ENCODE results near the gene PSMB3. TPM values are rescaled to one million over a fixed set of nuclear protein-coding genes. Genes with fewer than 3 reads are reported as not detected.
"Not testable (repeated sequence)": the region's sequence is repeated elsewhere in the genome, so short reads cannot be mapped to it uniquely, and the experiment has no call there.

Gene PSMB3
- total RNA-seq, 3 donors from 2014 or later (not counting 1 experiment from before 2014, with no cell fraction given): 102 to 129 (median 118) TPM

DNA sequence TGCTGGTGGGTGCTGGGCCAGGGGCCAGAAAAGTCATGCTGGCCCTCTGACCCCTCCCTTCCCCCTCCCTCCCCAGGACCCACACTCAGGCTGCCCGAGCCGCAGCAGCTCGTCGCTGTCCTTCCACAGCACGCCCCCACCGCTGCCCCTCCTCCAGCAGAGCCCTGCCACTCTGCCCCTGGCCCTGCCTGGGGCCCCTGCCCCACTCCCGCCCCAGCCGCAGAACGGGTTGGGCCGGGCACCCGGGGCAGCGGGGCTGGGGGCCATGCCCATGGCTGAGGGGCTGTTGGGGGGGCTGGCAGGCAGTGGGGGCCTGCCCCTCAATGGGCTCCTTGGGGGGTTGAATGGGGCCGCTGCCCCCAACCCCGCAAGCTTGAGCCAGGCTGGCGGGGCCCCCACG, 30.7 kb upstream of the PSMB3 start:
- no peak for ATAC-seq
- intact Hi-C loops (cut with micrococcal nuclease): no loop called here
- peaks cover 47% of the 10 kb centered on the region for H3K4me1 ChIP-seq (ENCODE audit: control insufficient read depth, insufficient read depth, low read length)
- Mint-ChIP-seq H3K27me3 (ENCODE audit: low read depth in 2 of 2) (no peaks in the 10 kb centered on the region), H3K9me3 (no peaks in the 10 kb centered on the region), H3K36me3 (no peaks in the 10 kb centered on the region), H3K4me3 (no peak overlapping the region), H3K4me1 (peaks cover 54 to 59% of the 10 kb centered on the region in 2 donors), H3K27ac (no peak overlapping the region)
- no peak for DNase-seq
- H3K36me3 ChIP-seq (ENCODE audit: control insufficient read depth, insufficient read depth, low read length): peaks cover 59% of the 10 kb centered on the region
- 98% methylated on average over 16 of the region's 16 CpGs for WGBS (ENCODE audit: insufficient coverage)
- no peaks in the 10 kb centered on the region for H3K27me3 ChIP-seq (ENCODE audit: control insufficient read depth, insufficient read depth, low read length)
- TF ChIP-seq, protein P1, sequence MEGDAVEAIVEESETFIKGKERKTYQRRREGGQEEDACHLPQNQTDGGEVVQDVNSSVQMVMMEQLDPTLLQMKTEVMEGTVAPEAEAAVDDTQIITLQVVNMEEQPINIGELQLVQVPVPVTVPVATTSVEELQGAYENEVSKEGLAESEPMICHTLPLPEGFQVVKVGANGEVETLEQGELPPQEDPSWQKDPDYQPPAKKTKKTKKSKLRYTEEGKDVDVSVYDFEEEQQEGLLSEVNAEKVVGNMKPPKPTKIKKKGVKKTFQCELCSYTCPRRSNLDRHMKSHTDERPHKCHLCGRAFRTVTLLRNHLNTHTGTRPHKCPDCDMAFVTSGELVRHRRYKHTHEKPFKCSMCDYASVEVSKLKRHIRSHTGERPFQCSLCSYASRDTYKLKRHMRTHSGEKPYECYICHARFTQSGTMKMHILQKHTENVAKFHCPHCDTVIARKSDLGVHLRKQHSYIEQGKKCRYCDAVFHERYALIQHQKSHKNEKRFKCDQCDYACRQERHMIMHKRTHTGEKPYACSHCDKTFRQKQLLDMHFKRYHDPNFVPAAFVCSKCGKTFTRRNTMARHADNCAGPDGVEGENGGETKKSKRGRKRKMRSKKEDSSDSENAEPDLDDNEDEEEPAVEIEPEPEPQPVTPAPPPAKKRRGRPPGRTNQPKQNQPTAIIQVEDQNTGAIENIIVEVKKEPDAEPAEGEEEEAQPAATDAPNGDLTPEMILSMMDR (IDR thresholded peaks at IDR 0.05): no peak
- H3K9me3 ChIP-seq (ENCODE audit: control insufficient read depth, insufficient read depth, low read length): no peaks in the 10 kb centered on the region
- no peak overlapping the region for H3K27ac ChIP-seq (ENCODE audit: low read length)
- H3K4me3 ChIP-seq (ENCODE audit: low read length): no peak overlapping the region

GRCh38 chr17:38724337-38724988, 28.1 kb upstream of the PSMB3 start:
- Mint-ChIP-seq H3K9me3 (no peaks in the 10 kb centered on the region), H3K4me3 (peak overlapping the region; percentile 81), H3K27ac (peak overlapping the region; percentile 98 to 99), H3K4me1 (peaks cover 72 to 81% of the 10 kb centered on the region in 2 donors), H3K27me3 (ENCODE audit: low read depth in 2 of 2) (no peaks in the 10 kb centered on the region), H3K36me3 (no peaks in the 10 kb centered on the region)
- DNase-seq: no peak
- Histone ChIP-seq H3K27me3 (ENCODE audit: control insufficient read depth, insufficient read depth, low read length) (no peaks in the 10 kb centered on the region), H3K27ac (ENCODE audit: low read length) (peak overlapping the region; percentile 82), H3K4me3 (ENCODE audit: low read length) (peak overlapping the region; percentile 15), H3K4me1 (ENCODE audit: control insufficient read depth, insufficient read depth, low read length) (peaks cover 73% of the 10 kb centered on the region), H3K9me3 (ENCODE audit: control insufficient read depth, insufficient read depth, low read length) (no peaks in the 10 kb centered on the region), H3K36me3 (ENCODE audit: control insufficient read depth, insufficient read depth, low read length) (peaks cover 36% of the 10 kb centered on the region)
- ATAC-seq: peak in 1 of 3 donors; percentile 11
- WGBS (ENCODE audit: insufficient coverage): 44% methylated on average over 13 of the region's 16 CpGs
- intact Hi-C loops (cut with micrococcal nuclease): no loop called here
- TF ChIP-seq, protein P1 (IDR thresholded peaks at IDR 0.05): no peak

DNA sequence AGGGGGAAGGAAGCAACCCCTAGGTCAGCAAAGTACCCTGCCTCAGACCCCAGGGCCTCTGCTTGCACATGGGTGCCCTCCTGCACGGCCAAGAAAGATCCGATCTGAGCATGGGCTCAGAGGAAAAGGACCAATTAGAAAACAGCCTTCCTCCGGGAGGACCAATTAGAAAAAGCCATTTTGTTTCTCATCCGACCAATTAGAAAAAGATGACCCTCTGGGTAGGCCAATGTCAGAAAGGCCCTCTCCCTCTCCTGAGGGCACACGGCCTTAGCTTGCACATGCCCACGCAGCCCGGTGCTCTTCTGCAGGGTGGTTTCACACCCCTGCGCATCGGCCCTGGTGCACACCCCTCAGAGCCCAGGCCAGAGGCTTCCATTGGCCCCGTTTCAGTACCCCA, 27.5 kb upstream of the PSMB3 start:
- peak overlapping the region; percentile 98 to 99 for H3K27ac Mint-ChIP-seq
- H3K27me3 Mint-ChIP-seq (ENCODE audit: low read depth in 2 of 2): no peaks in the 10 kb centered on the region
- intact Hi-C loops (cut with micrococcal nuclease): loop anchor here (5.0 kb wide), 1 partner anchor 427 kb away; the partner anchor contains the start of gene PLXDC1
- ATAC-seq (peak in 2 of 3 donors; percentile 6 to 21), DNase-seq (no peak)
- no peaks in the 10 kb centered on the region for H3K27me3 ChIP-seq (ENCODE audit: control insufficient read depth, insufficient read depth, low read length)
- peak overlapping the region; percentile 81 for H3K4me3 Mint-ChIP-seq
- peak overlapping the region; percentile 82 for H3K27ac ChIP-seq (ENCODE audit: low read length)
- H3K4me1 ChIP-seq (ENCODE audit: control insufficient read depth, insufficient read depth, low read length): peaks cover 75% of the 10 kb centered on the region
- peaks cover 74 to 80% of the 10 kb centered on the region in 2 donors for H3K4me1 Mint-ChIP-seq
- no peaks in the 10 kb centered on the region for H3K9me3 Mint-ChIP-seq
- H3K36me3 ChIP-seq (ENCODE audit: control insufficient read depth, insufficient read depth, low read length): peaks cover 32% of the 10 kb centered on the region
- H3K36me3 Mint-ChIP-seq: no peaks in the 10 kb centered on the region
- WGBS (ENCODE audit: insufficient coverage): 35% methylated on average over 10 of the region's 10 CpGs
- TF ChIP-seq, protein P1 (IDR thresholded peaks at IDR 0.05): no peak
- no peaks in the 10 kb centered on the region for H3K9me3 ChIP-seq (ENCODE audit: control insufficient read depth, insufficient read depth, low read length)
- H3K4me3 ChIP-seq (ENCODE audit: low read length): peak overlapping the region; percentile 15

DNA sequence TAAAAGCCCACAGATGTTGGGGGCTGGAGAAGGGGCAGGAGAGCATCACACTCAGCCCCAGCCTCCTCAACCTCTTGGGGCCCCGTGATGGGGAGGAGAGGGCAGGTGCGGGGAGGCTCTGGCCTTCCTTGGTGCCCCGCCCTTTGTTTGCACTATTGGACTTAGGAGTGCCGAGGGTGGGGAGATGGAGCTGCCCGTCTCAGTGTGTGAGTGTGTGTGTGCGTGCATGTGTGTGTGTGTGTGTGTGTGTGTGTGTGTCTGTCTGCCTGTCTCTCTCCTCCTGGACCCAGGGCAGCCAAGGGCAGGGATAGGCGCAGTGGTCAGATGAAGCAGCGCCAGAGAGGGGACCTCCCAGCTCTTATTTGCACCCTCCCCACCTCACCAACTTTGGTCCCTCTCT, 26.4 kb upstream of the PSMB3 start:
- H3K4me1 ChIP-seq (ENCODE audit: control insufficient read depth, insufficient read depth, low read length): peaks cover 83% of the 10 kb centered on the region
- not testable (repeated sequence) for H3K9me3 Mint-ChIP-seq; H3K27me3 ChIP-seq (ENCODE audit: control insufficient read depth, insufficient read depth, low read length); H3K36me3 Mint-ChIP-seq; ATAC-seq; H3K4me3 ChIP-seq (ENCODE audit: low read length); DNase-seq; H3K9me3 ChIP-seq (ENCODE audit: control insufficient read depth, insufficient read depth, low read length); H3K27me3 Mint-ChIP-seq (ENCODE audit: low read depth in 2 of 2)
- Mint-ChIP-seq H3K4me3 (peak overlapping the region; percentile 81), H3K4me1 (peaks cover 73 to 81% of the 10 kb centered on the region in 2 donors), H3K27ac (peak overlapping the region; percentile 98 to 99)
- intact Hi-C loops (cut with micrococcal nuclease): loop anchor here (5.0 kb wide), 1 partner anchor 426 kb away; the partner anchor contains the start of gene PLXDC1
- H3K36me3 ChIP-seq (ENCODE audit: control insufficient read depth, insufficient read depth, low read length): peaks cover 22% of the 10 kb centered on the region
- 82% methylated on average over 3 of the region's 8 CpGs for WGBS (ENCODE audit: insufficient coverage)
- peak overlapping the region; percentile 82 for H3K27ac ChIP-seq (ENCODE audit: low read length)

Data from natural killer cell (primary cell).